ENCODE measurements around the gene GNB1L. TPM values are rescaled to one million over a fixed set of nuclear protein-coding genes. Genes with fewer than 3 reads are reported as not detected.

The GNB1L gene
- polyA plus RNA-seq, 3 donors: 3.4 to 6.0 (median 4.8) TPM

GRCh38 chr22:19751497-19752245 lies 103.0 kb downstream of the GNB1L start:
- Mint-ChIP-seq H3K9me3 (peaks cover 0 to 14% (median 4%) of the 10 kb centered on the region in 7 donors), H3K4me3 (no peak overlapping the region), H3K4me1 (peaks cover 8% of the 10 kb centered on the region), H3K27ac (no peak overlapping the region), H3K27me3 (ENCODE audit: low read depth in 3 of 3) (peaks cover 41 to 66% (median 50%) of the 10 kb centered on the region in 3 donors), H3K36me3 (peaks cover 0 to 3% of the 10 kb centered on the region in 2 donors)
- Histone ChIP-seq H3K27me3 (ENCODE audit: control insufficient read depth in 2 of 2, insufficient read depth in 2 of 2, low read length in 2 of 2) (peaks cover 25 to 54% of the 10 kb centered on the region in 2 donors), H4K20me1 (ENCODE audit: insufficient read depth, low read length) (no peaks in the 10 kb centered on the region), H3K4me2 (replicated peaks; ENCODE audit: extremely low read depth, low read length, poor library complexity, severe bottlenecking) (no peak overlapping the region), H3K9me3 (replicated peaks in 1 of 2; ENCODE audit: control insufficient read depth in 1 of 2, insufficient read depth in 1 of 2, low read length in 2 of 2) (peaks cover 0 to 14% of the 10 kb centered on the region in 2 donors), H3K36me3 (replicated peaks in 1 of 2; ENCODE audit: control insufficient read depth in 1 of 2, insufficient read depth in 2 of 2, low read length in 2 of 2) (no peaks in the 10 kb centered on the region), H3K4me3 (replicated peaks in 1 of 3; ENCODE audit: low read depth in 2 of 3, low read length in 3 of 3) (no peak overlapping the region), H3K4me1 (ENCODE audit: control insufficient read depth in 1 of 2, insufficient read depth in 2 of 2, low read length in 2 of 2) (peaks cover 6% of the 10 kb centered on the region in 2 donors), H3K27ac (ENCODE audit: low read depth in 1 of 2, low read length in 2 of 2) (no peak overlapping the region), H3K9ac (ENCODE audit: insufficient read depth, low read length, poor library complexity, severe bottlenecking) (no peak overlapping the region), H2AFZ (ENCODE audit: insufficient read depth, low read depth, low read length, poor library complexity, severe bottlenecking) (no peak overlapping the region), H3K79me2 (ENCODE audit: insufficient read depth, low read length) (no peaks in the 10 kb centered on the region)
- intact Hi-C loops (cut with micrococcal nuclease): no loop called here
- TF ChIP-seq, protein P1, sequence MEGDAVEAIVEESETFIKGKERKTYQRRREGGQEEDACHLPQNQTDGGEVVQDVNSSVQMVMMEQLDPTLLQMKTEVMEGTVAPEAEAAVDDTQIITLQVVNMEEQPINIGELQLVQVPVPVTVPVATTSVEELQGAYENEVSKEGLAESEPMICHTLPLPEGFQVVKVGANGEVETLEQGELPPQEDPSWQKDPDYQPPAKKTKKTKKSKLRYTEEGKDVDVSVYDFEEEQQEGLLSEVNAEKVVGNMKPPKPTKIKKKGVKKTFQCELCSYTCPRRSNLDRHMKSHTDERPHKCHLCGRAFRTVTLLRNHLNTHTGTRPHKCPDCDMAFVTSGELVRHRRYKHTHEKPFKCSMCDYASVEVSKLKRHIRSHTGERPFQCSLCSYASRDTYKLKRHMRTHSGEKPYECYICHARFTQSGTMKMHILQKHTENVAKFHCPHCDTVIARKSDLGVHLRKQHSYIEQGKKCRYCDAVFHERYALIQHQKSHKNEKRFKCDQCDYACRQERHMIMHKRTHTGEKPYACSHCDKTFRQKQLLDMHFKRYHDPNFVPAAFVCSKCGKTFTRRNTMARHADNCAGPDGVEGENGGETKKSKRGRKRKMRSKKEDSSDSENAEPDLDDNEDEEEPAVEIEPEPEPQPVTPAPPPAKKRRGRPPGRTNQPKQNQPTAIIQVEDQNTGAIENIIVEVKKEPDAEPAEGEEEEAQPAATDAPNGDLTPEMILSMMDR (IDR thresholded peaks at IDR 0.05): no peak
- WGBS (ENCODE audit: insufficient coverage): 94% methylated on average over 13 of the region's 14 CpGs
- DNase-seq: no peak

GRCh38 chr22:19750507-19751490 lies 103.9 kb downstream of the GNB1L start:
- peak overlapping the region in 1 of 7 donors; percentile 45 for H3K27ac Mint-ChIP-seq
- H3K4me1 ChIP-seq (ENCODE audit: control insufficient read depth in 1 of 2, insufficient read depth in 2 of 2, low read length in 2 of 2): no peaks in the 10 kb centered on the region
- H3K36me3 Mint-ChIP-seq: no peaks in the 10 kb centered on the region
- 92% methylated on average over 15 of the region's 27 CpGs for WGBS (ENCODE audit: insufficient coverage)
- no peak for DNase-seq
- no peaks in the 10 kb centered on the region for H4K20me1 ChIP-seq (ENCODE audit: insufficient read depth, low read length)
- peaks cover 19 to 45% of the 10 kb centered on the region in 2 donors for H3K27me3 ChIP-seq (ENCODE audit: control insufficient read depth in 2 of 2, insufficient read depth in 2 of 2, low read length in 2 of 2)
- no peaks in the 10 kb centered on the region for H3K36me3 ChIP-seq (replicated peaks in 1 of 2; ENCODE audit: control insufficient read depth in 1 of 2, insufficient read depth in 2 of 2, low read length in 2 of 2)
- H2AFZ ChIP-seq (ENCODE audit: insufficient read depth, low read depth, low read length, poor library complexity, severe bottlenecking): no peak overlapping the region
- H3K9me3 Mint-ChIP-seq: peaks cover 0 to 11% (median 2%) of the 10 kb centered on the region in 7 donors
- no peak overlapping the region for H3K27ac ChIP-seq (ENCODE audit: low read depth in 1 of 2, low read length in 2 of 2)
- peaks cover 33 to 60% (median 42%) of the 10 kb centered on the region in 3 donors for H3K27me3 Mint-ChIP-seq (ENCODE audit: low read depth in 3 of 3)
- H3K9ac ChIP-seq (ENCODE audit: insufficient read depth, low read length, poor library complexity, severe bottlenecking): no peak overlapping the region
- intact Hi-C loops (cut with micrococcal nuclease): no loop called here
- H3K4me3 ChIP-seq (replicated peaks in 1 of 3; ENCODE audit: low read depth in 2 of 3, low read length in 3 of 3): no peak overlapping the region
- peaks cover 0 to 11% of the 10 kb centered on the region in 2 donors for H3K9me3 ChIP-seq (replicated peaks in 1 of 2; ENCODE audit: control insufficient read depth in 1 of 2, insufficient read depth in 1 of 2, low read length in 2 of 2)
- no peak overlapping the region for H3K4me2 ChIP-seq (replicated peaks; ENCODE audit: extremely low read depth, low read length, poor library complexity, severe bottlenecking)
- H3K79me2 ChIP-seq (ENCODE audit: insufficient read depth, low read length): no peaks in the 10 kb centered on the region
- TF ChIP-seq, protein P1 (IDR thresholded peaks at IDR 0.05): no peak
- H3K4me1 Mint-ChIP-seq: peaks cover 2% of the 10 kb centered on the region
- no peak overlapping the region for H3K4me3 Mint-ChIP-seq
